PC-3 (cell line): ENCODE data around the gene LARP4B.

Source experiments
- EZH2 ChIP-seq: fragments of 300-600 bp; sonication (generic); IDR thresholded peaks from one replicate; pipeline ENCODE4 v1.6.1; 2017; ENCODE audit warnings: antibody characterized with exemption, mild to moderate bottlenecking, low read length; ENCODE audit not compliant: unreplicated experiment
- EZH2phosphoT487 ChIP-seq: fragments of 300-600 bp; sonication (generic); IDR thresholded peaks from 2 replicates; pipeline ENCODE4 v1.6.1; 2018; ENCODE audit warnings: mild to moderate bottlenecking, antibody characterized with exemption, low read length, borderline replicate concordance
- TF ChIP-seq, protein P1 (sequence below): fragments of 300-600 bp; sonication (generic); conservative IDR thresholded peaks from 2 replicates; pipeline ENCODE4 v1.5.1; 2017; ENCODE audit warnings: antibody characterized with exemption, low read depth, mild to moderate bottlenecking, low read length

DNA sequence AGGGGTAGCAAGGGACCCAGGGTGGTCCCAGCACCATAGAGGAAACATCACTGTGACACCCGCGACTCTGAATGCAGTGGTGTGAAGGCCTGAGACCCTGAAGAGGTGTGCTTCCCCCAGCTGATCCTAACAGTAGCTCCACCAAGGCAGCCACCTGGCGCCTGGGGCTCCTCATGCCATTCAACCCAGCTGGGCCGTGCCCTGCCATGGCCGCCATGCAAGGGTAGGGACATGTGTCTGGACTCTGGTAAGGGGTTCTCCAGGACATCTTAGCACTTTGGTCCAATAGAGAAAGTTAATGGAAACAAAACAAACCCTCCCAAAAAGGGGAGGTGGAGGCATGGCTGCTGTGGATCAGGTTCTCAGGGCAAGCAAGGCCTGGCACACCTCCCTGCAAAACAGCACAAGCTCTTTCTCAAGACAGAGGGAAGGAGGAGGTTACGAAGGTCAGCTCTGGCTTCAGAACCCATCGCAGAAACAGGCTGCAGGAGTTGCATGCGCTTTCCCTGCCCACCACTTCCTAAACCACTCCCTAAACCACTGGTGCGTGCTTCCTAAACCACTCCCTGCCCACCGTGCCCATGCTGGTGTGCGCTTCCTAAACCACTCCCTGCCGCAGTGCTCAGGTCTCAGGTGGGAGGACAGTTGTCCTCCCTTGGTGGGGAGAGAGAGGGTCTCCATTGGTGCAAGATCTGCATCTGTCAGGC is 108.7 kb downstream of the LARP4B start:
- TF ChIP-seq, protein P1, sequence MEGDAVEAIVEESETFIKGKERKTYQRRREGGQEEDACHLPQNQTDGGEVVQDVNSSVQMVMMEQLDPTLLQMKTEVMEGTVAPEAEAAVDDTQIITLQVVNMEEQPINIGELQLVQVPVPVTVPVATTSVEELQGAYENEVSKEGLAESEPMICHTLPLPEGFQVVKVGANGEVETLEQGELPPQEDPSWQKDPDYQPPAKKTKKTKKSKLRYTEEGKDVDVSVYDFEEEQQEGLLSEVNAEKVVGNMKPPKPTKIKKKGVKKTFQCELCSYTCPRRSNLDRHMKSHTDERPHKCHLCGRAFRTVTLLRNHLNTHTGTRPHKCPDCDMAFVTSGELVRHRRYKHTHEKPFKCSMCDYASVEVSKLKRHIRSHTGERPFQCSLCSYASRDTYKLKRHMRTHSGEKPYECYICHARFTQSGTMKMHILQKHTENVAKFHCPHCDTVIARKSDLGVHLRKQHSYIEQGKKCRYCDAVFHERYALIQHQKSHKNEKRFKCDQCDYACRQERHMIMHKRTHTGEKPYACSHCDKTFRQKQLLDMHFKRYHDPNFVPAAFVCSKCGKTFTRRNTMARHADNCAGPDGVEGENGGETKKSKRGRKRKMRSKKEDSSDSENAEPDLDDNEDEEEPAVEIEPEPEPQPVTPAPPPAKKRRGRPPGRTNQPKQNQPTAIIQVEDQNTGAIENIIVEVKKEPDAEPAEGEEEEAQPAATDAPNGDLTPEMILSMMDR, result no peak
- no peak for TF ChIP-seq EZH2
- TF ChIP-seq EZH2phosphoT487, result no peak
